ENCODE measurements around the gene SFMBT1. TPM values are rescaled to one million over a fixed set of nuclear protein-coding genes. Genes with fewer than 3 reads are reported as not detected.

Gene SFMBT1
- total RNA-seq, 2 donors from 2014 or later, result 6.9 to 17.6 TPM

DNA sequence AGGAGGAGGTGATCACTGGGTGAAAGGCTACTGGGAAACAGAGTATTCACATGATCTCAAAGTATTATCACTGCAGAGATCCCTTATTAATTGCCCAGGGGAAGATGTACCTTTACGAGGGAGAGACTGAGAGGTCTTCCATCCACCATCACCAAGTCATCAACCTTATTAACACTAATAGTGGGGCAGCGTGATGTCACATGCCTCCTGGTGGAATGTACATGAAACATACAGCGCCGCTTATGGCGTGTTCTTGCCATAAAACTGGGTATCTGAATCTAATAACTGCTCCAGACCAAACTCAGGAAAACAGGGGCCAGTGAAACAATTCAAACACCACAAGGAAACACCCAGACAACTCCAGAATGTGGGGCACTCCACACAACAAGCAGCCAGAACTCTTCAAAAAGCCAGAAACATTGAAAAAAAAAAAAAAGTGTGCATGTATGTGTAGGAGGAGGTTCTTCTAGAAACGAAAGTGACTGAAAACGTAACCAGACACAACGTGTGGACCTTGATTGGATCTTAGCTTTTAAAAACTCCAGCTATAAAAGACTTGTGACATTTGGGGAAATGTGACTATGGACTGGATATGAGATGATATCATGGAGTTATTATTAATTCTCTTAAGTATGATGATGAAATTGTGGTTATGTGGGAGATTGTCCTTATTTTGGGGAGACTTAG lies 153.1 kb downstream of the SFMBT1 start:
- Histone ChIP-seq H3K4me3 (no peak overlapping the region), H3K27ac (peak overlapping the region; percentile 18 to 79 (median 62)), H3K27me3 (no peaks in the 10 kb centered on the region), H3K36me3 (replicated peaks in 1 of 2; ENCODE audit: insufficient read depth in 1 of 2, low read depth in 2 of 2) (no peaks in the 10 kb centered on the region), H3K4me1 (peaks cover 71% of the 10 kb centered on the region), H3K9me3 (no peaks in the 10 kb centered on the region)
- intact Hi-C loops (cut with DNase I), result no loop called here
- 53 to 61% methylated on average over 8 of the region's 8 CpGs for WGBS, 2 donors
- TF ChIP-seq, protein P1, sequence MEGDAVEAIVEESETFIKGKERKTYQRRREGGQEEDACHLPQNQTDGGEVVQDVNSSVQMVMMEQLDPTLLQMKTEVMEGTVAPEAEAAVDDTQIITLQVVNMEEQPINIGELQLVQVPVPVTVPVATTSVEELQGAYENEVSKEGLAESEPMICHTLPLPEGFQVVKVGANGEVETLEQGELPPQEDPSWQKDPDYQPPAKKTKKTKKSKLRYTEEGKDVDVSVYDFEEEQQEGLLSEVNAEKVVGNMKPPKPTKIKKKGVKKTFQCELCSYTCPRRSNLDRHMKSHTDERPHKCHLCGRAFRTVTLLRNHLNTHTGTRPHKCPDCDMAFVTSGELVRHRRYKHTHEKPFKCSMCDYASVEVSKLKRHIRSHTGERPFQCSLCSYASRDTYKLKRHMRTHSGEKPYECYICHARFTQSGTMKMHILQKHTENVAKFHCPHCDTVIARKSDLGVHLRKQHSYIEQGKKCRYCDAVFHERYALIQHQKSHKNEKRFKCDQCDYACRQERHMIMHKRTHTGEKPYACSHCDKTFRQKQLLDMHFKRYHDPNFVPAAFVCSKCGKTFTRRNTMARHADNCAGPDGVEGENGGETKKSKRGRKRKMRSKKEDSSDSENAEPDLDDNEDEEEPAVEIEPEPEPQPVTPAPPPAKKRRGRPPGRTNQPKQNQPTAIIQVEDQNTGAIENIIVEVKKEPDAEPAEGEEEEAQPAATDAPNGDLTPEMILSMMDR (IDR thresholded peaks at IDR 0.05), result peak in 2 of 7 experiments; percentile 4 to 14
- no peak for TF ChIP-seq POLR2A (IDR thresholded peaks at IDR 0.05)
- ATAC-seq, result no peak
- DNase-seq, result no peak

DNA sequence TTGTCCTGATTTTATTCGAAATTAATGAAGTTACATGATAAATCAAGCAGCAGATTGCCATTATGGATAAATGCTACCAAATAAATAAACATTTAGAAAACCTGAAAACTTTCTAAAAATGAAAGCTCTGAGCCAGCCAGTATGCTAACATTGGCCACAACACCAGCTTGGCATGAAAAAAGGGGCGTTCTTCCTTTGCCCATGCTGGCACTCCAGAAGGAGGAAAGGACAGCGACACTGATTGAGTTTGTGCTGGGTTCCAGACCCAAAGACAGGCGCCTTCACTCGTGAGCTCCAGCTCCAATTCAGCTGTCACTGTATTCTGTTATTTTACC lies 153.6 kb downstream of the SFMBT1 start:
- H3K4me3 ChIP-seq, result no peak overlapping the region
- no peak for TF ChIP-seq POLR2A (IDR thresholded peaks at IDR 0.05)
- TF ChIP-seq, protein P1 (IDR thresholded peaks at IDR 0.05), result no peak
- no peak for ATAC-seq
- DNase-seq, result peak in 3 of 4 donors; percentile 23 to 45 (median 34)
- no peaks in the 10 kb centered on the region for H3K9me3 ChIP-seq
- intact Hi-C loops (cut with DNase I), result no loop called here
- H3K27me3 ChIP-seq, result no peaks in the 10 kb centered on the region
- no peaks in the 10 kb centered on the region for H3K36me3 ChIP-seq (replicated peaks in 1 of 2; ENCODE audit: insufficient read depth in 1 of 2, low read depth in 2 of 2)
- H3K4me1 ChIP-seq, result peaks cover 75% of the 10 kb centered on the region
- 37 to 45% methylated on average over 5 of the region's 5 CpGs for WGBS, 2 donors
- H3K27ac ChIP-seq, result peak overlapping the region; percentile 18 to 79 (median 62)

DNA sequence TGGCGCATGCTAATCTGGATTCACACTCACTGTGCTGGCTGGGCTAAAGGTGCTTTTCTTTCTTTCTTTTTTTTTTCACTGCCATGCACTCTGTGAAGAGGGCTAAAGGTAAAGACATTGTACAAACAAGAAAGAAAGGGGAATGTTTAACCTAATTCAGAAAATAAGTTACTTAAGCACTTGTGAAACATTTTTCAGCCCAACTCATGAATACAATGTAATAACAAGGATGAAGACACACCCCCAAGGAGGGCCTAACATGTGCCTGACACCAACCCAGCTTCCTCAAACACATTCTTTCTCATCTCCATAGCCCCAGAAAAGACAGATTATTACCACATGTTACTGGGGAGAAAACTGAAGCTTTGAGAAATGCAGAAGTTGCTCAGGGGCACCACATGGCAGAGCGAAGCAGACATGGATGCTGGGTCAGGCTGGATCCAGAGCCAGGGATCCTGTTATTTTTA lies 154.2 kb downstream of the SFMBT1 start:
- Histone ChIP-seq H3K36me3 (replicated peaks in 1 of 2; ENCODE audit: insufficient read depth in 1 of 2, low read depth in 2 of 2) (no peaks in the 10 kb centered on the region), H3K4me3 (no peak overlapping the region), H3K4me1 (peaks cover 77% of the 10 kb centered on the region), H3K9me3 (no peaks in the 10 kb centered on the region), H3K27me3 (no peaks in the 10 kb centered on the region), H3K27ac (peak overlapping the region; percentile 7 to 79 (median 62))
- intact Hi-C loops (cut with DNase I), result no loop called here
- 45 to 55% methylated on average over 2 of the region's 2 CpGs for WGBS, 2 donors
- peak; percentile 16 for ATAC-seq
- peak in 1 of 4 donors; percentile 45 for DNase-seq
- TF ChIP-seq POLR2A (IDR thresholded peaks at IDR 0.05), result no peak
- TF ChIP-seq, protein P1 (IDR thresholded peaks at IDR 0.05), result no peak

DNA sequence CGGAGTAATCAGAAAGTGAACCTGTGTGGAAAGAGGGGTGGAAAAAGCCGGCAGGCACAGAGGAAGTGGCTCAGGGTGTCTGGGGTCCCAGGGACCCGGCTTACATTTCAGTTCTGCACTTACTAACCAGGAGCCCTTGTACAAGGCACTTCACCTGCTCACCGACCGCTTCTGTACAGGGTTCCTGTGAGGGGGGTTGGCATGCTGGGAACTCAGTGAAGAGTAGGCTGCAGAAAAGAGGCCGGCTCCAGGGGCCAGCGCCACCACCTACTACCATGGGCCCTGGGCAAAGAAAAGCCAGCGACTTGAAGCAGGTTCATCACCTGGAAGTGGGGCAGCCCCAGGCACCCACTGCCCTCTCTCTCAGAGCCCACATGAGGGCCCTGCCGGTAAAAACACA lies 154.7 kb downstream of the SFMBT1 start:
- Histone ChIP-seq H3K36me3 (replicated peaks in 1 of 2; ENCODE audit: insufficient read depth in 1 of 2, low read depth in 2 of 2) (no peaks in the 10 kb centered on the region), H3K4me3 (no peak overlapping the region), H3K27me3 (no peaks in the 10 kb centered on the region), H3K9me3 (no peaks in the 10 kb centered on the region), H3K27ac (peak overlapping the region in 3 of 4 donors; percentile 53 to 79 (median 72)), H3K4me1 (peaks cover 77% of the 10 kb centered on the region)
- WGBS, 2 donors, result 44 to 60% methylated on average over 7 to 9 of the region's 9 CpGs
- peak; percentile 4 for ATAC-seq
- intact Hi-C loops (cut with DNase I), result no loop called here
- TF ChIP-seq, protein P1 (IDR thresholded peaks at IDR 0.05), result no peak
- no peak for TF ChIP-seq POLR2A (IDR thresholded peaks at IDR 0.05)
- peak in 2 of 4 donors; percentile 13 to 24 for DNase-seq

DNA sequence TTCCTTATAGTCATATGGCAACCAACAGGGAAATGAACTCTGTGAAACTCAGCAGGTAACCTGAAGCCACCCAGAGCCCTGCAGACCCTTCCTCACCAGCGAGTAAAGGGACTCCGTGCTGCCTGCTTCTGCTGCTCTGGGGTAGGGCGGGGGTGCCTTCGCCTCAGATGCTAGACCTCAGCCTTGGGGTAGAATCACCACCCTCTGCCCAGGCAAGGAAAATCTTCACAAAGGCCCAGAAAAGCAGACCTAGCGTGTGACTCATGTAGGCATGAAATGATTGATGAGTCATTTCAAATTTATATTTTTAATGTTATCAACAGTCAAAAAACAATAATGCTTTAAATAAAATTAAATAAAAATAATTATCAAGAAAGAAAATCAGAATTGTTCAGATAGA lies 155.1 kb downstream of the SFMBT1 start:
- intact Hi-C loops (cut with DNase I), result no loop called here
- H3K36me3 ChIP-seq (replicated peaks in 1 of 2; ENCODE audit: insufficient read depth in 1 of 2, low read depth in 2 of 2), result no peaks in the 10 kb centered on the region
- no peak for ATAC-seq
- peak overlapping the region in 2 of 4 donors; percentile 53 to 79 for H3K27ac ChIP-seq
- peaks cover 76% of the 10 kb centered on the region for H3K4me1 ChIP-seq
- DNase-seq, result no peak
- no peak overlapping the region for H3K4me3 ChIP-seq
- TF ChIP-seq POLR2A (IDR thresholded peaks at IDR 0.05), result no peak
- no peaks in the 10 kb centered on the region for H3K9me3 ChIP-seq
- 86 to 93% methylated on average over 4 to 5 of the region's 5 CpGs for WGBS, 2 donors
- H3K27me3 ChIP-seq, result no peaks in the 10 kb centered on the region
